Caco-2 (cell line): ENCODE data around the gene AKAP6. TPM values are rescaled to one million over a fixed set of nuclear protein-coding genes. Genes with fewer than 3 reads are reported as not detected.

ENCODE experiments used
- BruUV-seq: library from RNA; stranded (reverse); fragments of 400-500 nt; replicated peaks from 2 replicates; lab custom pipeline; 2021; lab: Mats Ljungman, UMichigan
- CTCF ChIA-PET: fragments of 300-600 bp; sonication (Branson Sonifier 250); formaldehyde crosslinking; loops from one replicate; lab custom pipeline; 2022; ENCODE audit warnings: antibody characterized with exemption; lab: Charles Lee
- POLR2A ChIA-PET: fragments of 300-600 bp; sonication (Branson Sonifier 250); formaldehyde crosslinking; loops from one replicate; lab custom pipeline; 2022; ENCODE audit warnings: antibody characterized with exemption; lab: Charles Lee
- DNase-seq, 2 experiments: peaks; one replicate each; pipeline versions ENCODE4 v3.0.0 to v3.0.0-alpha.2; 2020 to 2022
- H3K27me3 ChIP-seq: replicated peaks from 2 replicates; pipeline ENCODE4 v1.6.0; 2011; ENCODE audit warnings: low read length; ENCODE audit not compliant: control insufficient read depth, insufficient read depth
- H3K36me3 ChIP-seq: 2 replicates; pipeline ENCODE4 v1.5.1; 2011; ENCODE audit warnings: low read length; ENCODE audit not compliant: control insufficient read depth, insufficient read depth
- H3K4me1 ChIP-seq: fragments of 250-450 bp; sonication (Bioruptor Pico); 2 replicates; pipeline ENCODE4 v1.5.1; 2020; ENCODE audit warnings: mild to moderate bottlenecking
- H3K4me3 ChIP-seq: 2 replicates; pipeline ENCODE4 v1.5.1; 2011; ENCODE audit warnings: low read depth, mild to moderate bottlenecking, control low read depth, low read length
- H3K9me3 ChIP-seq: fragments of 250-450 bp; sonication (Bioruptor Pico); 2 replicates; pipeline ENCODE4 v1.5.1; 2020; ENCODE audit warnings: mild to moderate bottlenecking, moderate library complexity
- H3K27ac Mint-ChIP-seq: one replicate; pipeline ENCODE4 v1.8.0; 2022; ENCODE audit warnings: mixed read lengths; ENCODE audit not compliant: unreplicated experiment
- H3K27me3 Mint-ChIP-seq: one replicate; pipeline ENCODE4 v1.8.0; 2022; ENCODE audit warnings: mixed read lengths; ENCODE audit not compliant: insufficient read depth, unreplicated experiment
- H3K36me3 Mint-ChIP-seq: one replicate; pipeline ENCODE4 v1.8.0; 2022; ENCODE audit warnings: mild to moderate bottlenecking, mixed read lengths; ENCODE audit not compliant: insufficient read depth, unreplicated experiment
- H3K4me1 Mint-ChIP-seq: one replicate; pipeline ENCODE4 v1.8.0; 2022; ENCODE audit warnings: low read depth, mixed read lengths; ENCODE audit not compliant: unreplicated experiment
- H3K4me3 Mint-ChIP-seq: one replicate; pipeline ENCODE4 v1.8.0; 2022; ENCODE audit warnings: mild to moderate bottlenecking, moderate library complexity, mixed read lengths; ENCODE audit not compliant: unreplicated experiment
- H3K9me3 Mint-ChIP-seq: one replicate; pipeline ENCODE4 v1.8.0; 2022; ENCODE audit warnings: mixed read lengths; ENCODE audit not compliant: unreplicated experiment
- CTCF ChIP-seq, 2 experiments: fragments of 200-600 bp in 1 of 2; IDR thresholded peaks; 1 replicate in 1 of 2; 2 replicates in 1 of 2; pipeline versions ENCODE4 v1.5.1 to v1.8.0; 2011 to 2022; ENCODE audit warnings: antibody characterized with exemption in 1 of 2, control low read depth in 1 of 2, inconsistent platforms in 1 of 2, low read depth in 1 of 2, low read length in 1 of 2, mild to moderate bottlenecking in 1 of 2, moderate library complexity in 1 of 2; ENCODE audit not compliant: insufficient read depth in 1 of 2, severe bottlenecking in 1 of 2, unreplicated experiment in 1 of 2
- intact Hi-C: fragments of 100-400 bp; cut with micrococcal nuclease; formaldehyde crosslinking; loops from one replicate; pipeline ENCODE4 v1.10.0; 2022; ENCODE audit not compliant: unreplicated experiment
- total RNA-seq: library from RNA; stranded (reverse); gene quantifications from 2 replicates; pipeline ENCODE4 v1.2.3, GENCODE V29; 2022

AKAP6 gene
- total RNA-seq, 1 experiment from 2014 or later, result 3.0 TPM

- BruUV-seq, result no TSS peak
- H3K4me1 ChIP-seq, result no peaks in the 10 kb centered on the region
- no peak overlapping the region for H3K27ac Mint-ChIP-seq
- no peaks in the 10 kb centered on the region for H3K36me3 ChIP-seq
- intact Hi-C loops, result no loop called here
- H3K4me3 Mint-ChIP-seq, result no peak overlapping the region
- no peak for TF ChIP-seq CTCF (IDR thresholded peaks at IDR 0.05; ENCODE audit: insufficient read depth in 1 of 2, low read depth in 1 of 2, low read length in 1 of 2, severe bottlenecking in 1 of 2, unreplicated experiment in 1 of 2)
- no peak overlapping the region for H3K4me3 ChIP-seq
- no peaks in the 10 kb centered on the region for H3K9me3 ChIP-seq
- no peaks in the 10 kb centered on the region for H3K36me3 Mint-ChIP-seq
- ChIA-PET CTCF (no interaction called here), POLR2A (no interaction called here)
- no peaks in the 10 kb centered on the region for H3K27me3 ChIP-seq
- peaks cover 2% of the 10 kb centered on the region for H3K27me3 Mint-ChIP-seq
- H3K9me3 Mint-ChIP-seq, result no peaks in the 10 kb centered on the region
- H3K4me1 Mint-ChIP-seq, result no peaks in the 10 kb centered on the region
- DNase-seq, result no peak
These were observed 304.2 kb downstream of the AKAP6 start for GRCh38 chr14:32633224-32633859.

- Histone ChIP-seq H3K36me3 (no peaks in the 10 kb centered on the region), H3K4me3 (no peak overlapping the region), H3K4me1 (no peaks in the 10 kb centered on the region), H3K9me3 (no peaks in the 10 kb centered on the region), H3K27me3 (no peaks in the 10 kb centered on the region)
- BruUV-seq, result no TSS peak
- H3K4me1 Mint-ChIP-seq, result no peaks in the 10 kb centered on the region
- intact Hi-C loops, result no loop called here
- H3K27ac Mint-ChIP-seq, result no peak overlapping the region
- H3K36me3 Mint-ChIP-seq, result no peaks in the 10 kb centered on the region
- DNase-seq, result no peak
- peaks cover 2% of the 10 kb centered on the region for H3K27me3 Mint-ChIP-seq
- POLR2A ChIA-PET, result no interaction called here
- no peak for TF ChIP-seq CTCF (IDR thresholded peaks at IDR 0.05; ENCODE audit: insufficient read depth in 1 of 2, low read depth in 1 of 2, low read length in 1 of 2, severe bottlenecking in 1 of 2, unreplicated experiment in 1 of 2)
- H3K9me3 Mint-ChIP-seq, result no peaks in the 10 kb centered on the region
- no peak overlapping the region for H3K4me3 Mint-ChIP-seq
- CTCF ChIA-PET, result no interaction called here
These were observed 304.8 kb downstream of the AKAP6 start for GRCh38 chr14:32633930-32634329.

- DNase-seq, result no peak
- Histone ChIP-seq H3K4me3 (no peak overlapping the region), H3K9me3 (no peaks in the 10 kb centered on the region), H3K27me3 (no peaks in the 10 kb centered on the region), H3K4me1 (no peaks in the 10 kb centered on the region), H3K36me3 (no peaks in the 10 kb centered on the region)
- CTCF ChIA-PET, result no interaction called here
- POLR2A ChIA-PET, result no interaction called here
- intact Hi-C loops, result no loop called here
- TF ChIP-seq CTCF (IDR thresholded peaks at IDR 0.05; ENCODE audit: insufficient read depth in 1 of 2, low read depth in 1 of 2, low read length in 1 of 2, severe bottlenecking in 1 of 2, unreplicated experiment in 1 of 2), result no peak
- Mint-ChIP-seq H3K4me1 (no peaks in the 10 kb centered on the region), H3K9me3 (no peaks in the 10 kb centered on the region), H3K4me3 (no peak overlapping the region), H3K36me3 (no peaks in the 10 kb centered on the region), H3K27ac (no peak overlapping the region), H3K27me3 (peaks cover 2% of the 10 kb centered on the region)
- no TSS peak for BruUV-seq
These were observed 306.1 kb downstream of the AKAP6 start for GRCh38 chr14:32635061-32635719.
